Adipocyte (in vitro differentiated cells): Measurements from ENCODE around the gene RHOB.
A peak's percentile ranks its signal among the peaks of the same experiment; 100 is the strongest.

Experiments used
- DNase-seq: peaks from one replicate; pipeline ENCODE4 v3.0.0-alpha.2; 2015; ENCODE audit warnings: low read depth
- H3K27me3 ChIP-seq: replicated peaks from 2 replicates; pipeline ENCODE4 v1.7.0; 2013; ENCODE audit warnings: mild to moderate bottlenecking, low read length, moderate library complexity; ENCODE audit not compliant: control insufficient read depth, insufficient read depth
- H3K36me3 ChIP-seq: 2 replicates; pipeline ENCODE4 v1.7.0; 2013; ENCODE audit warnings: low read length, mild to moderate bottlenecking, moderate library complexity; ENCODE audit not compliant: control insufficient read depth, insufficient read depth, severe bottlenecking
- H3K4me1 ChIP-seq: 2 replicates; pipeline ENCODE4 v1.7.0; 2013; ENCODE audit warnings: mild to moderate bottlenecking, low read length, moderate library complexity; ENCODE audit not compliant: control insufficient read depth, insufficient read depth
- H3K4me3 ChIP-seq: 2 replicates; pipeline ENCODE4 v1.7.0; 2013; ENCODE audit warnings: mild to moderate bottlenecking, low read length, moderate library complexity
- H3K9ac ChIP-seq: 2 replicates; pipeline ENCODE4 v1.7.0; 2013; ENCODE audit warnings: mild to moderate bottlenecking, low read length, moderate library complexity
- H3K9me3 ChIP-seq: 2 replicates; pipeline ENCODE4 v1.7.0; 2013; ENCODE audit warnings: mild to moderate bottlenecking, low read length, moderate library complexity; ENCODE audit not compliant: control insufficient read depth

Gene RHOB

DNA sequence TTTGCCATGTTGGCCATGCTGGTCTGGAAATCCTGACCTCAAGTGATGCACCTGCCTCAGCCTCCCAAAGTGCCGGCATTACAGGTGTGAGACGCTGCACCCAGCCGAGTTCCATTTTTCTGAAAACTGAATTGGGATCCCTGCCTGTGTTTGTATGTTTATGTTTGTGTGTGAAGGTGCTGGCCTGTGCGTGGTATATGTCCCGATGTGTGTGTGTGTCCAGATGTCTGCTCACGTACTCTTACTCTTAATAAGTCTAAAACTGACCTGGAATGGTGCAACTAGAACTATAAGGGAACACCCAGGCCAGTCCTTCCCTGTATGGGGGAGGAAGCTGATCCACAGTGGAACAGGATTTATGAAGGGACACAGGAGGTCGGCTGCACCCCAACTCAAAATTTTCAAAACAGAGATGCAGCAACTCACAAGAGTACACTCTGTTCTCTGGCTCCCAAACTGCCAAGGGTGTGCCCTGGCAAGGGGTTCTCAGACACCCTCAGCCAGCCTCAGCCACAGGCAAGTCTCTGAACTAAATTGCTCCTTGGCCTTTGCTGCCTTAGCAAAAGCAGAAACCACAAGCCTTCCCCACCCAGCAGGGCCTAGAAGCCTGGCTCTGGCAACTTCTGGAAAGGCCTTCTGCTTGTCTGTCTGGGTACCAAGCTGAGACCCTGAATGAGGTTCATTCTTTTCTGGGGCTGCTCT is 36.5 kb downstream of the RHOB start:
- no peaks in the 10 kb centered on the region for H3K27me3 ChIP-seq
- H3K4me1 ChIP-seq = peaks cover 33% of the 10 kb centered on the region
- peak overlapping the region; percentile 2 for H3K4me3 ChIP-seq
- DNase-seq = peak; percentile 63
- peak overlapping the region; percentile 77 for H3K9ac ChIP-seq
- no peaks in the 10 kb centered on the region for H3K9me3 ChIP-seq
- no peaks in the 10 kb centered on the region for H3K36me3 ChIP-seq

DNA sequence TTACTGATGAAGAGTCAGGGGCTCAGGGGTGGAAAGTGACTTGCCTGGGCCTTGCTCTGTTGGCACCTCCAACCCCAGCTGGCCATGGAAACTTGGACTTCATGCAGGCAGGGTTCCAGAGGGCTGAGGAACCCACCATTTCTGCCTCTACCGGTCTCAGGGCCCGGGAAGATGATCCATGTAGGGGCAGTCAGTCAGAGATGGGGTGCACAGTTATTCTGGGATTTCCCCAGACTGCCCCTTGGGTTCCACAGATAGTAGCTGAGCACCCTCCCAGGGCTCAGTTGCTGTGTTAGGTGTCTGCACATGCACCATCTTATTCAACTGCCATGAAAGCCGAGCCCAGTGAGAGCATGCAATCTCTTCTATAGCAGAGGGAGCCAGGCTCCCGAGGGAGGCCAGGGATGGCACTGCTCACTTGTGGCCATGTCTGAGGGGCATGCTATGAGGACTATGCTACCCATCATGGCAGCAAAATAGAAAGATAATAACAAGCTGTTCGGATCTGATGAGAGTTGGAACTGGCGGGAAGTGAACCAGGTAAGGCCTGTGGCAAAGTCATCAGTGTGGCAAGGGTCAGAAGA is 37.3 kb downstream of the RHOB start:
- no peak overlapping the region for H3K4me3 ChIP-seq
- H3K9ac ChIP-seq = peak overlapping the region; percentile 77
- no peaks in the 10 kb centered on the region for H3K36me3 ChIP-seq
- no peaks in the 10 kb centered on the region for H3K9me3 ChIP-seq
- peaks cover 33% of the 10 kb centered on the region for H3K4me1 ChIP-seq
- no peaks in the 10 kb centered on the region for H3K27me3 ChIP-seq
- DNase-seq = no peak

DNA sequence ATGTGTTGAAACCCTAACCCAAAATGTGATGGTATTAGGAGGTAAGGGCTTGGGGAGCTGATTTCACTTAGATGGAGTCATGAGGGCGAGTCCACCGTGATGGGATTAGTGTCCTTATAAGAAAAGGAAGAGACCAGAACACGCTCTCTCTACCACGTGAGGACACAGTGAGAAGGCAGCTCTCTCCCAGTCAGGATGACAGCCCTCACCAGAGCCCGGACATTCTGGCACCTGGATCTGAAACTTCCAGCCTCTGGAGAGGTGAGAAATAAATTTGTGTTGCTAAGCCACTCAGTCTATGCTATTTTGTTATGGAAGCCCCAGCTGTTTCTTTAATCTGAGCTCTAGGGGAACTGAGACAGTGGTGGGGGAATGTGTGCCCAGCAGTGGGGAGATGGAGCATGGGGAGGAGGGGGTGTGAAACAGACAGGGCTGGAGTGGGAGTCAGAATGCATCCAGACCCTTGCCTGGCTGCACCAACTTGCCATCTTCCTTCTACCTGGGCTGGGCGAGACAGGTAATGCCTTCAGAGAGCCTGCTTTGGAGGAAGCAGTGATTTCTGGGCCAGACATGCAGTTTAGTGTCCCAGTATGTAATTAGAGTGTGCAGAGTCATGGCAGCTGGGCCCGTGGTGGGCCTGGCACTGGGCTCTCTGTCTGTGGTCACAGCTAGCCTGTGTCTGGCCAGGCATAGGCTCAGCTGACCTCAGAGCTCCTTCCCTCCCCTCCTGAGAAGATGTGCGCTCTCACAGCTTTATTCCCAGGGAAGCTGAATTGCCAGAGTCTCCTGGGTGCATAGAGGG is 38.1 kb downstream of the RHOB start:
- Histone ChIP-seq H3K4me3 (no peak overlapping the region), H3K36me3 (no peaks in the 10 kb centered on the region)
- DNase-seq = no peak

DNA sequence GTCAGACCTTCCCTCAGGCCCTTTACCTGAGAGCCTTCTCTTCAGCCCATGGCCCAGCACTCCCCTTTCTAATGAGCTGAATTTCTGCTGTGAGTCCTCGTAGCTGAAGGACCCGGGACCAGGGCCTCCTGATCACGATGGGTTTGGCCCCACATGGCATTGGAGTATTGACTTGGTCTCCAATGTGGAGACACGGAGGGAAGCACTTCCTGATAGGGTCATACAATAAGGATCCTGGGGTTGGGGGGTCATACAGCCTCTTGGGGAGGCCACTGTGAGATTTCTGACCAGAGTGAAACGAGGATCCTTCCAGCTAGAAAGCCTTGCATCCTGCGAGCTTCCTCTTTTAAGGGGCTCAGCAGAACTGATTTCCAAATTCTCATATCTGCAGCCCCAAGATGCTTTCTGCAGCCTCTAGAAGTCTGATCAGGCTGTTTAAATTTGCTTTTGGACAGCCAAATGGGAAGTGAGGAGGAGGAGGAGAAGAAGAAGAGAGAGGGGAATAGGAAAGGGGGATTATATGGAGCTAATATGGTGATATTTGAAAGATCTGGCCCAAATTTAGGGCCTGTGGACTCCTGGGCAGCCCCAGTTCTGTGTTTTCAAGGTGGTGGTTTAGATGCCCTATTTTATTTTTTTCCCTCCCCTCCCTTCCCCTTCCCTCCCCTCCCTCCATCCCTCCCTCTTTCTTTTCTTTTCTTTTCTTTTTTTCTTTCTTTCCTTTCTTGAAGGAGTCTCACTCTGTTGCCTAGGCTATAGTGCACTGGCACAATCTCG is 38.9 kb downstream of the RHOB start:
- H3K4me1 ChIP-seq = peaks cover 39% of the 10 kb centered on the region
- H3K9ac ChIP-seq = no peak overlapping the region
- no peak for DNase-seq

More for the DNA sequence above, 38.1 kb downstream of the RHOB start:
- no peaks in the 10 kb centered on the region for H3K9me3 ChIP-seq
- no peaks in the 10 kb centered on the region for H3K27me3 ChIP-seq
- H3K4me1 ChIP-seq = peaks cover 33% of the 10 kb centered on the region
- no peak overlapping the region for H3K9ac ChIP-seq

DNA sequence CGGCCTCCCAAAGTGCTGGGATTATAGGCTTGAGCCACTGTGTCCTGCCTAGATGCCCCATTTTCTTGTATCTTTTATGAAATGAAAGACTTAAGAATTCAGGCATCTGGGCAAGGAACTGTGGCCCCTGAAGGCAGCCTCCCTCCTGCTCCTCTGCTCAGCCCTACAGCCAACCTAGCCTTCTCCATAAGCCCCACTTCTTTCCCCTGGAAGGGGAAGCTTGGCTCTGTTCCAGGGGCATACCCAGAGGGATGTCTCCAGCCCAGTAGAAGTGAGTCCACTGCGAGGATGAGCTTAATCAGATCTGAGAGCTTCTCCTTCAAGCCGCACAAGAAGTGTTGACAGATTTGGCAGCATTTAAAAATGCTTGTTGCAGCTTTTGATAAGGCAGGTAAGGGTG is 39.7 kb downstream of the RHOB start:
- H3K4me1 ChIP-seq = peaks cover 38% of the 10 kb centered on the region
- no peaks in the 10 kb centered on the region for H3K27me3 ChIP-seq
- no peak overlapping the region for H3K4me3 ChIP-seq
- DNase-seq = no peak
- H3K9ac ChIP-seq = no peak overlapping the region
- no peaks in the 10 kb centered on the region for H3K36me3 ChIP-seq
- no peaks in the 10 kb centered on the region for H3K9me3 ChIP-seq

More for the DNA sequence above, 38.9 kb downstream of the RHOB start:
- no peak overlapping the region for H3K4me3 ChIP-seq
- no peaks in the 10 kb centered on the region for H3K36me3 ChIP-seq
- no peaks in the 10 kb centered on the region for H3K27me3 ChIP-seq
- no peaks in the 10 kb centered on the region for H3K9me3 ChIP-seq

DNA sequence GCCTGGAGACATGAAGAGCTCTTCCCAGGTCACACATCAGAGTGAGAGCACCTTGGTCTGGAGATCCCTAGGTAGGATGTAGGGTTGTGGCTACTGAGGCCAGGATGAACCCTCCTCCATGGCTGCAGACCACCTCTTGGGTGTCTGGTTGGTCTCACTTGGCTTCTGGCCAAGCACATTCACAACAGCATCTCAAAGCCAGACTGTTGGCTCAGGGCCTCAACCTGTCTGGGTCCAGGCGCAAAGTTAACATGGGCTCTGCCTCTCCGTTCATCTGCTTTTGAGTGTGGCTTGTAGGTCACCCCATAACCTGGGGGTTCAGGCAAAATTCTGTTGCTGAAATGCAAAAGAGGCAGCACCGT is 40.1 kb downstream of the RHOB start:
- Histone ChIP-seq H3K27me3 (no peaks in the 10 kb centered on the region), H3K36me3 (no peaks in the 10 kb centered on the region), H3K4me1 (peaks cover 34% of the 10 kb centered on the region), H3K9me3 (no peaks in the 10 kb centered on the region), H3K9ac (no peak overlapping the region), H3K4me3 (no peak overlapping the region)
- no peak for DNase-seq

DNA sequence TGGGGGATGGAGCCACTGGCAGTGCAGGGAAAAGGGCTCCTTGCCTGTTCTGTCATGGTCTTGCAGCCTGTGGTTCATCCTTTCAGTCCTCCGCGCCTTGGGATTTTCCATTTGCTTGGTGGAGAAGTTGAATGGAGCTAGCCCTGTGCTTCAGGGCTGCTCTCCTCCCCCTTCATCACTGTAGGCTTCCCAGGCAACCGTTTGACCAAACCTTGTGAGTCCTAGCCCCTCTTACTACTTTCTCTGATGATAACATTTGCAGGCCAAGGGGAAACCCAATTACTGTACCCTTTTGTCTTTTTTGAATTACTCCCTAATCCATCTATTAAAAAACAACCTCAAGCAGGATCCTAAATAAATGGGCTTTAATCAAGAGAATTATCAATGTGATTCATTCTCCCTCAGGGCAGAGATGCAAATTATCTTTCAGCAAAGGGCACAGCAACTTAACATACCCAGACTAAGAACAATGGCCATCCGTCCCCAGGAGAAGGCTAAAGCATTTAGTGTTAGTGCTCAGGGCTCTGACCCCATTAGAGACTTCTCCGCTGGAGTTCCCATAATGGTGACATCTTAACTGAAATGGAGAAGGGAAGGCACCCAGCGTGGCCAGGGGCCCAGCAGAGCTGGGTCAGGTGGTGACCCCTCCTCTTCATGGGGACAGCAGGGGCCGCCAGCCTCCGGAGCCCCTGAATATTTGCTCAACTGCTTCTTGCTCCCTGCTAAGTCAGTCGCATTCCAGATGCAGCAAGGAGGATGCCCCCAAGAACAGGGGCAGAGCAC is 40.7 kb downstream of the RHOB start:
- Histone ChIP-seq H3K4me1 (peaks cover 28% of the 10 kb centered on the region), H3K9me3 (no peaks in the 10 kb centered on the region), H3K9ac (no peak overlapping the region), H3K4me3 (no peak overlapping the region), H3K27me3 (no peaks in the 10 kb centered on the region), H3K36me3 (no peaks in the 10 kb centered on the region)
- DNase-seq = no peak

DNA sequence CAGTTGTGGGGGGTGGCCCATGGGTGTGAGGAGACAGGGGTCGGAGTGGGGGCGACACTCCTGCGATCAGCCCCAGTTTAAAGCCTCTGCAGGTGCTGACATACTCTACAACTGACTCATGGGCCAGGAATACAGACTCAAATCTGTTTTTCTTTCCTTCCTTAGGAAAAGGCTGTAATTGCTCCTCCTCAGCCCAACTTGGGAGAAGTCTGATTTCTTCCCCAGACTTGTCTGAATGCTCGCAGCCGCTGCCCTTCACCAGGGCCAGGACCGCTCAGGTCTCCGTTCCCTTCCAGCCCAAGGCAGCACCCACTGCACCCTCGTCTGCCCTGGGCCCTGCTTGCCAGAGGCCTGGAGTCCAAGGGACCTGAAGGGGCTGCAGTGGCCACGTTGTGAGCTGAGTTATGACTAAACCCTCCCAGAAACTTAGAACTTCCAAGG is 41.3 kb downstream of the RHOB start:
- no peak for DNase-seq
- Histone ChIP-seq H3K4me3 (no peak overlapping the region), H3K9ac (no peak overlapping the region), H3K9me3 (no peaks in the 10 kb centered on the region), H3K36me3 (no peaks in the 10 kb centered on the region), H3K27me3 (no peaks in the 10 kb centered on the region), H3K4me1 (peaks cover 22% of the 10 kb centered on the region)

DNA sequence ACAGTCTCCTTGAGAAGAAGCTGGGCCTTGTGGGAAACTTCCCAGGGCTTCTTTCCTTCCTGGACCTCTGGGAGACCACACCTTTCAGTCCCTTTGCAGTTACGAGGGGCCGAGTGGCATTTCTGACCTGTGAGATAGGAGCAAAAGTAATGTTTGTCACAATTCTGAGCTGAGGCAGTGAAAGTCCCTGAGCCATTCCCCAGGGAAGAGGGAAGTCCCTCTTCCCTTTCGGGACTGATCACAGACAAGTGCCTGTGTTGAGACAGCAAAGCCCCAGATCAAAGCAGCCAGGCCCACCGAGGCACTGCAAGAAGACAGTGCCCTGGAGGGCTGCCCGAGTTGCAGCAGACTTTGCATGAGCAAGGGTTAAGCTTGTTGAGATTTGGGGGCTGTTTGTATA is 41.9 kb downstream of the RHOB start:
- no peak for DNase-seq
- Histone ChIP-seq H3K9ac (no peak overlapping the region), H3K4me1 (peaks cover 16% of the 10 kb centered on the region), H3K4me3 (no peak overlapping the region), H3K36me3 (no peaks in the 10 kb centered on the region), H3K27me3 (no peaks in the 10 kb centered on the region), H3K9me3 (no peaks in the 10 kb centered on the region)

DNA sequence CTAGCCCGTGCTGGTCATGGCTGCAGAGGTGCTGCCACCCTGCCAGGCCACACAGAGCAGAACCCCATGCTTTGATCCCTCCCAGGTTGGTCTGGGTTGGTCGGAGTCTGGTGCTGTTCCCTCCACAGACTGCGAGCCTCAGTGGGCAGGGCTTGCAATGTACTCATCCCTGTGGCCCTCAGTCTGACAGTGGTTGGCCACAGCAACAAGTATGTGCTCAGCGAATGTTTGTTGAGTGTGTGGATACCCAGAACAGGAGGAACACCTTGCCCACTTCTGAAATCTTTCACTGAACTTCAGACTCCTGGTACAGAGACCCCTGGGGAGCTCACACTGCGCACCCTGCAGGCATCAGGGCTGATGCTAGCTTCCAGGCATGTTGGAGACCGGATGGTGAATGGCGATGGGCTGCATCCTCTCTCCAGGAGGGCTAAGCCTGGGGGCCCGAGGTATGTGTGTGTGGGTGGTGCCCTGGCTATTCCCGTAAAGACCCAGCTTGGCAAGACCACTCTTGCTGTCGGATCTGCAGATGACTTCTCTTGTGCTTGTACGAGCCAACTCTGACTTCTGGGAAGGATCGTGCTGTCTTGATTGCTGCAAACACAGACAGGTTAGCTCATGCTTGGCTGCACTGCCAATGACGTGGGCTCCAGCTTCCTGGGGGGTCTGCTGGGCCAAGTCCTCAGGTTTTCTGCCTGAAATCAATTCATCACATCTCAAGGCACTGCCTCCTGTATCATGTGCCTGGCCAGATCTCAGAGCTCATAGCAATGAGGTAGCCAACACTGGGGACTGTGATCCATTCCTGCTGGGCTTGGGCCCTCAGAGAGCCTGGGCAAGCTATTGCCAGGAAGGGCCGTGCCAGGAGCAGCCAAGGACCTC is 43.7 kb downstream of the RHOB start:
- Histone ChIP-seq H3K36me3 (no peaks in the 10 kb centered on the region), H3K9me3 (no peaks in the 10 kb centered on the region), H3K9ac (no peak overlapping the region), H3K4me1 (peaks cover 14% of the 10 kb centered on the region), H3K27me3 (no peaks in the 10 kb centered on the region), H3K4me3 (no peak overlapping the region)
- DNase-seq = no peak
